ENCODE data around the gene FGFBP1.

DNA sequence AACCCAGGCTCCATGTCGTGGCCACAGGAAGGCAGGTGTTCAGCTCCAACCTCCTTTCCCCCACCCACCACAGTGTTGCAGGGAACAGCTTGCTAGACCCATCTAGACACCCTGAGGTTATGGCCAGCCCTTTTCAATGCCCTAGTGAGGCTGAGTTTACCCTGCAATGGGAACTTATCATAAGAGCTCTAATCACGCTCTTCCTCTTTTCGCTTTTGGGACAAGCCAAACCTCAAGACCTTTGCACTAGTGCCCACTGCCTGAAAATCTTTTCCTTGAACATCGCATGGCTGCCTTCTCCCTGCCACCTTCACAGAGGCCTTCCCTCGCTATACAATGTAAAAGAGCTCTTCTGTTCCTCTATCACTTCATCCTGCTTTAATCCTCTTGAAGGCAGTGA, 26.8 kb upstream of the FGFBP1 start:
- no peak for TF ChIP-seq EZH2 (IDR thresholded peaks at IDR 0.05; ENCODE audit: borderline replicate concordance, low read length)
- TF ChIP-seq, protein P1, sequence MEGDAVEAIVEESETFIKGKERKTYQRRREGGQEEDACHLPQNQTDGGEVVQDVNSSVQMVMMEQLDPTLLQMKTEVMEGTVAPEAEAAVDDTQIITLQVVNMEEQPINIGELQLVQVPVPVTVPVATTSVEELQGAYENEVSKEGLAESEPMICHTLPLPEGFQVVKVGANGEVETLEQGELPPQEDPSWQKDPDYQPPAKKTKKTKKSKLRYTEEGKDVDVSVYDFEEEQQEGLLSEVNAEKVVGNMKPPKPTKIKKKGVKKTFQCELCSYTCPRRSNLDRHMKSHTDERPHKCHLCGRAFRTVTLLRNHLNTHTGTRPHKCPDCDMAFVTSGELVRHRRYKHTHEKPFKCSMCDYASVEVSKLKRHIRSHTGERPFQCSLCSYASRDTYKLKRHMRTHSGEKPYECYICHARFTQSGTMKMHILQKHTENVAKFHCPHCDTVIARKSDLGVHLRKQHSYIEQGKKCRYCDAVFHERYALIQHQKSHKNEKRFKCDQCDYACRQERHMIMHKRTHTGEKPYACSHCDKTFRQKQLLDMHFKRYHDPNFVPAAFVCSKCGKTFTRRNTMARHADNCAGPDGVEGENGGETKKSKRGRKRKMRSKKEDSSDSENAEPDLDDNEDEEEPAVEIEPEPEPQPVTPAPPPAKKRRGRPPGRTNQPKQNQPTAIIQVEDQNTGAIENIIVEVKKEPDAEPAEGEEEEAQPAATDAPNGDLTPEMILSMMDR (IDR thresholded peaks at IDR 0.05; ENCODE audit: low read length) = no peak

All from OCI-LY1 (cell line).